Thymus (tissue), 11 donors: ENCODE data around the gene SLC5A2. TPM values are rescaled to one million over a fixed set of nuclear protein-coding genes. Genes with fewer than 3 reads are reported as not detected.
A peak's percentile ranks its signal among the peaks of the same experiment; 100 is the strongest.

ENCODE experiments used
- DNase-seq, 9 donors: peaks; one replicate each; pipeline ENCODE4 v3.0.0-alpha.2; 2013; ENCODE audit warnings: low spot score in 9 of 9, low read depth in 6 of 9, missing footprints in 1 of 9
- H3K27ac ChIP-seq, 2 donors: one replicate each; pipeline ENCODE4 v1.5.1; 2013; ENCODE audit warnings: control low read depth in 1 of 2, low read depth in 1 of 2, low read length in 1 of 2, mild to moderate bottlenecking in 1 of 2, moderate library complexity in 1 of 2
- H3K27me3 ChIP-seq, 2 donors: one replicate each; pipeline ENCODE4 v1.5.1; 2013; ENCODE audit warnings: low read length in 1 of 2; ENCODE audit not compliant: control insufficient read depth in 2 of 2, insufficient read depth in 1 of 2
- H3K36me3 ChIP-seq, 2 donors: one replicate each; pipeline ENCODE4 v1.5.1; 2013; ENCODE audit warnings: low read length in 1 of 2, mild to moderate bottlenecking in 1 of 2, moderate library complexity in 1 of 2; ENCODE audit not compliant: control insufficient read depth in 2 of 2, insufficient read depth in 2 of 2
- H3K4me1 ChIP-seq, 2 donors: one replicate each; pipeline ENCODE4 v1.5.1; 2013; ENCODE audit warnings: low read length in 2 of 2; ENCODE audit not compliant: control insufficient read depth in 2 of 2, insufficient read depth in 2 of 2
- H3K4me3 ChIP-seq, 2 donors: one replicate each; pipeline ENCODE4 v1.5.1; 2013; ENCODE audit warnings: low read length in 2 of 2, control low read depth in 1 of 2, mild to moderate bottlenecking in 1 of 2
- H3K9me3 ChIP-seq, 2 donors: one replicate each; pipeline ENCODE4 v1.5.1; 2013; ENCODE audit warnings: low read length in 1 of 2, mild to moderate bottlenecking in 1 of 2; ENCODE audit not compliant: control insufficient read depth in 2 of 2, insufficient read depth in 1 of 2
- WGBS: extraction: QIAGEN DNeasy Blood & Tissue Kit; methylation state at CpG from one replicate; pipeline ENCODE4 v1.1.7; 2013; 5-methylcytosine and 5-hydroxymethylcytosine counted together
- polyA plus RNA-seq: library from polyadenylated mRNA; stranded (reverse); fragments of 200-250 nt; gene quantifications from one replicate; pipeline ENCODE4 v1.2.3, GENCODE V29; 2013
- total RNA-seq: library from RNA; stranded (reverse); fragments of 120-200 nt; gene quantifications from one replicate; pipeline ENCODE4 v1.2.4, GENCODE V29; 2013
- donor health status: healthy.

Gene SLC5A2
- total and polyA plus RNA-seq, 2 donors: 0.14 to 2.8 TPM

GRCh38 chr16:31458844-31459686 is 23.9 kb upstream of the SLC5A2 start, which contains the start of gene ARMC5:
ARMC5 (plus strand) TSS chr16:31459501; CDS start chr16:31459525, 24 bp downstream.
- peak; percentile 92 to 99 (median 96) for DNase-seq
- Histone ChIP-seq H3K36me3 (peaks cover 14 to 17% of the 10 kb centered on the region in 2 donors), H3K4me1 (peaks cover 24 to 36% of the 10 kb centered on the region in 2 donors), H3K4me3 (peak within 1 kb of the TSS; percentile 79), H3K27ac (peak within 1 kb of the TSS; percentile 100), H3K9me3 (no peaks in the 10 kb centered on the region), H3K27me3 (no peaks in the 10 kb centered on the region)
- WGBS: under 1% methylated on average over 91 of the region's 91 CpGs

GRCh38 chr16:31459687-31460581 is 23.0 kb upstream of the SLC5A2 start:
- H3K27me3 ChIP-seq: no peaks in the 10 kb centered on the region
- H3K4me1 ChIP-seq: peaks cover 24 to 36% of the 10 kb centered on the region in 2 donors
- peak overlapping the region; percentile 79 for H3K4me3 ChIP-seq
- no peaks in the 10 kb centered on the region for H3K9me3 ChIP-seq
- DNase-seq: peak; percentile 98 to 99 (median 98)
- WGBS: 6% methylated on average over 61 of the region's 61 CpGs
- H3K27ac ChIP-seq: peak overlapping the region; percentile 100
- peaks cover 17 to 25% of the 10 kb centered on the region in 2 donors for H3K36me3 ChIP-seq

GRCh38 chr16:31460582-31461002 is 22.3 kb upstream of the SLC5A2 start:
- peak overlapping the region; percentile 37 to 79 for H3K4me3 ChIP-seq
- H3K27me3 ChIP-seq: no peaks in the 10 kb centered on the region
- 64% methylated on average over 8 of the region's 8 CpGs for WGBS
- H3K36me3 ChIP-seq: peaks cover 21 to 29% of the 10 kb centered on the region in 2 donors
- peak in 2 of 9 donors; percentile 42 to 69 for DNase-seq
- peak overlapping the region in 1 of 2 donors; percentile 67 for H3K27ac ChIP-seq
- H3K9me3 ChIP-seq: no peaks in the 10 kb centered on the region
- peaks cover 24 to 36% of the 10 kb centered on the region in 2 donors for H3K4me1 ChIP-seq

- Histone ChIP-seq H3K4me1 (peaks cover 20 to 31% of the 10 kb centered on the region in 2 donors), H3K27ac (no peak overlapping the region), H3K27me3 (no peaks in the 10 kb centered on the region), H3K4me3 (no peak overlapping the region), H3K9me3 (no peaks in the 10 kb centered on the region), H3K36me3 (peaks cover 28 to 35% of the 10 kb centered on the region in 2 donors)
- DNase-seq: no peak
- WGBS: 96% methylated on average over 10 of the region's 10 CpGs
These were observed 21.6 kb upstream of the SLC5A2 start for GRCh38 chr16:31461201-31461920.

- Histone ChIP-seq H3K36me3 (peaks cover 28 to 42% of the 10 kb centered on the region in 2 donors), H3K9me3 (no peaks in the 10 kb centered on the region), H3K4me1 (peaks cover 19 to 32% of the 10 kb centered on the region in 2 donors), H3K27me3 (no peaks in the 10 kb centered on the region), H3K27ac (no peak overlapping the region), H3K4me3 (no peak overlapping the region)
- no peak for DNase-seq
- WGBS: 98% methylated on average over 35 of the region's 35 CpGs
These were observed 20.8 kb upstream of the SLC5A2 start for GRCh38 chr16:31461921-31462804.

- Histone ChIP-seq H3K27me3 (no peaks in the 10 kb centered on the region), H3K27ac (no peak overlapping the region), H3K36me3 (peaks cover 28 to 45% of the 10 kb centered on the region in 2 donors), H3K4me3 (no peak overlapping the region), H3K9me3 (no peaks in the 10 kb centered on the region), H3K4me1 (peaks cover 10 to 25% of the 10 kb centered on the region in 2 donors)
- 98% methylated on average over 36 of the region's 36 CpGs for whole genome bisulfite sequencing
- DNase-seq: no peak
These were observed 18.6 kb upstream of the SLC5A2 start for GRCh38 chr16:31464348-31464769.

GRCh38 chr16:31464781-31465260 is 18.1 kb upstream of the SLC5A2 start:
- Histone ChIP-seq H3K4me3 (no peak overlapping the region), H3K36me3 (peaks cover 28 to 45% of the 10 kb centered on the region in 2 donors), H3K9me3 (no peaks in the 10 kb centered on the region), H3K27ac (no peak overlapping the region), H3K27me3 (no peaks in the 10 kb centered on the region), H3K4me1 (peaks cover 10 to 25% of the 10 kb centered on the region in 2 donors)
- no peak for DNase-seq
- WGBS: 98% methylated on average over 17 of the region's 17 CpGs
